ENCODE data around the gene APPL1.

The APPL1 gene, protein sequence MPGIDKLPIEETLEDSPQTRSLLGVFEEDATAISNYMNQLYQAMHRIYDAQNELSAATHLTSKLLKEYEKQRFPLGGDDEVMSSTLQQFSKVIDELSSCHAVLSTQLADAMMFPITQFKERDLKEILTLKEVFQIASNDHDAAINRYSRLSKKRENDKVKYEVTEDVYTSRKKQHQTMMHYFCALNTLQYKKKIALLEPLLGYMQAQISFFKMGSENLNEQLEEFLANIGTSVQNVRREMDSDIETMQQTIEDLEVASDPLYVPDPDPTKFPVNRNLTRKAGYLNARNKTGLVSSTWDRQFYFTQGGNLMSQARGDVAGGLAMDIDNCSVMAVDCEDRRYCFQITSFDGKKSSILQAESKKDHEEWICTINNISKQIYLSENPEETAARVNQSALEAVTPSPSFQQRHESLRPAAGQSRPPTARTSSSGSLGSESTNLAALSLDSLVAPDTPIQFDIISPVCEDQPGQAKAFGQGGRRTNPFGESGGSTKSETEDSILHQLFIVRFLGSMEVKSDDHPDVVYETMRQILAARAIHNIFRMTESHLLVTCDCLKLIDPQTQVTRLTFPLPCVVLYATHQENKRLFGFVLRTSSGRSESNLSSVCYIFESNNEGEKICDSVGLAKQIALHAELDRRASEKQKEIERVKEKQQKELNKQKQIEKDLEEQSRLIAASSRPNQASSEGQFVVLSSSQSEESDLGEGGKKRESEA

DNA sequence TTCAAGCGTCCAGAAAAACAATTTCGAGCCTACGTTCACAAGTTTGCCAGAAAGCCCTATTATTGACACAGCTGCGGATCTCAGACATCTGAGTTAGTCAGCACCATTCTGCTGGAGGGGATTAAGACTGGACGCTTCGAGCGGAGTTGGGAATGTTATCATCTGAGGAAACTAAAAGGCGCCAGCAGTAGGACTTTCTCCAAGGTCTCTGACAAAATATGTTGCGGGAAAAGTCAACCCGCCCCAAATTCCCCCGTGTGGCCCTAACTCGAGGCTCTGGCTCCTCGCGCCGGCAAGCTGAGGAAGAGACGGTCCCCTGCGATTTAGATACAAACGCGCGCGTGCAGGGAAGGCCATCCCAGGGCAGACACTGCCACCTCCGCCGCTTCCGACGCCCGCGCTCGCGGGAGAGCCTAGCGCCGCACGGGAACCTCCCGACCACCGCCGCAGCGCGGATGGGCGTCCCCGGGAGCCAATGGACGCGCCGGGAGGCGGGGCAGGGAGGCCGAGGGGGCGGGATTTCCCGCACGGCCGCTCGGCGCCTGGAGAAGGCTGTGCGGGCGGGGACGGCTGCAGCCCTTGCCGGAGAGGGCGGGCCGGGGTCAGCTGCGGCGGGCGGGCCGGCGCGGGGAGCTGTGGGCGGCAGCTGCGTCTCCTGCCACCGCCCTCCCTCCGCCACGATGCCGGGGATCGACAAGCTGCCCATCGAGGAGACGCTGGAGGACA, at the start of gene APPL1:
TSS of gene APPL1 (plus strand) at position 526 of the 726 bp plus-strand sequence. CDS start at position 681, 155 bp downstream.
- peak; percentile 92 for DNase-seq (ENCODE audit: low spot score)

DNA sequence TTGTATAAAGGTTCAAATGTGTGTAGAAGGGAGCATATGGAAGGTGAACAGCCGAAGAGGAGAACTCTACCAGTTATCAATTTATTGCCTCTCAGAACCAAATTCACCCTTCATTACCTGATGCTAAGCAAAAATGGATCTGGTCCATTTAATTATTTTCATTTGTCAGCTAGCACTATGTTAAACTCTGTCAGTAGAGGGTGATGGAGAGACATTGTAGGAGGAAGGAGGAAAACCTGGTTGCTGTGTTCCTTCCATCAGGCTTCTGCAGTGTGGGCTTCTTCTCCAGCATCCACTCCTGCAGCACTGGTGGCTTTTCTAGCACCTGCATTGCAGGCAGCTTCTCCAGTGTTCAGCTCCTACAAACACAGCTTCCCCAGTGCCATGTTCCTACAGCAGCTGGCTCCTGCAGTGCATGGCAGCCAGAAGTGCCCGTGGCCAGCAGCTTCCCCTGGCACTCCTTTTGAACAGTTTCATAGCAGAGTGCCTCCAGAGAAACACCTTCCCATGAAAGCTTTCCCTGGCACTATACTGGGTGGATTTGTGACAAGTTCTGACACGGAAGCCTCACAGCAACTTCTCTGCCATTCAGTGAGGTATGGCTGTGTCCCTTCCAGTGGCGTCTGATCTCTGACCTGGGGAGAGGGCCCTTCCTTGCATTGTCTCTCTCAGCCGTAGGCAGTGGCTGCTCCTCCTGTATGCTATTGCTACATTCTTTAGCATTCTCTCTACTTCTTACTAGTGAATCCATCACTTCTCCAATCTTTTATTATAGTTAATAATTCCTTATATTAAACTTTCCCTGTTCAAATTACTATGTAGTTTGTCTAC, 47.7 kb upstream of the APPL1 start:
- DNase-seq (ENCODE audit: low spot score) = peak; percentile 31

DNA sequence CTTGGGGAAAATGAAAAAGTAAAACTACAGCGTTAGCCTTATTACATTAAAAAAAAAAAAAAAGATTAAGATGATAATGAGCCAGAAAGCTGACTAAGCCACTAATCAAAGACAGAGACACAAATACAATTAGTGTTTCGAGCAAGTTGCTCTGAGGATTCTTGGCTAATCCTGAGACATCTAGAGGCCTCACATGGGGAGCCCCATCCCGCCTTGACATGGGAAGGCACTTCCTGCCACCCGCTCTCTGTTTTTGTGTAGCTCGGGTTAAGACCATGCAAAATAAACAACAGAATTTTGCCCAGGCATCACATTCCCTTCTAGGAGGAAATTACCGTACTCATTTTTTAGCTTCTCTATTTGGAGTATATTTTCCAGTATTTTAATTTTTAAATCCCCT, 43.0 kb upstream of the APPL1 start:
- no peak for DNase-seq (ENCODE audit: low spot score)

DNA sequence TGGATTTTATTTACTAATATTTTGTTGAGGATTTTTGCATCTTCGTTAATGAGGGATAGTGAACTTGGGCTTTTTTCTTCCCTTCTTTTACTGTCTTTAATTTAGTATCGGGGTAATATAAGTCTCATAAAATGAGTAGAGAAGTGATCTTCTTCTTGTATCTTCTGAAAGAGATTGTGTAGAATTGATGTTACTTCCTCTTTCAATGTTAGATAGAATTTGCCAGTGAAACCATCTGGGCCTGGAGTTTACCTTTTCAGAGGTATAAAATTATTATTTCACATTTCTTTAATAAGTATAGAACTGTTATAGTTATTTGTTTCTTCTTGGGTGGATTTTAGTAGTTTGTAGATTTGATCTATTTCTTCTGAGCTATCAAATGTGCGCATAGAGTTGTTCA, 35.5 kb upstream of the APPL1 start:
- DNase-seq (ENCODE audit: low spot score) = no peak

DNA sequence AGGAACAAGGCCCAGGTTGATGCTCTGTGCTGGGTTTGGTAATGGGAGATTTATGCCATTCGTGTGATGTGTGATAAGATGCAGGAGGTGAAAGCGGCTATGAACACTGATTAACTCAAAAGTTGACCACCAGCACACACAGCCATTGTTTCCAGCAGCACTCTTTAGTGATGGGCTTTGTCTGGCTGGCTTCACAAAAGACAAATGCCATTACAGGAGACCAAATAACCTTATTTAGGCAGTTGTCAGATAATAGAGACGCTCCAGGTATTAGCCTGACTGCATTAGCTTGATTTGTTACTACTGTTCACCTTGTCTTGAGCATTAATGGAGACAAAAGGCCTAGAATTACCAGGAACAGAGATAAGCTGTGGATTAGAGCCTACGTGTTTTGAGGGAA, 32.9 kb upstream of the APPL1 start:
- no peak for DNase-seq (ENCODE audit: low spot score)

DNA sequence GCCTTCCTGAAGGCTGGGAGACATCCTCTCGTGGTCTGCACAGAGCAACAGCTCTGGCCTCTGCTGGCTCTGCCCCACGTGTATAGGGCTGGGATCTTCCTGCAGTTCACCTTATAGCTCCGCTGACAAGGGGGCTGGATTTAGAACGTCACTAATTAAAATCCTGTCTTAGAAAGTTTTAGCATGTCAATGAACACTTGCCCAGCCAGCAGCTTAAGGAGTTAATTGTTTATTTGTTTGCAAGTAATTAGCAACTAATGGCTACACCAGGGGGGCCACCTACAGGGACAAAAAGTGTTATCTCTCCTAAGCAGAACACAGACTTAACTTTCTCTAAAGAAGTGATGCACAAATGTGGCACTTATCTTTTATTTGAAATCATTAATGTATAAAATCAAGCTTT, 27.6 kb upstream of the APPL1 start, which contains the start of gene HESX1:
TSS of gene HESX1 (minus strand) at position 84 of the 403 bp plus-strand sequence. CDS start at position 24, 60 bp downstream.
- no peak for DNase-seq (ENCODE audit: low spot score)

DNA sequence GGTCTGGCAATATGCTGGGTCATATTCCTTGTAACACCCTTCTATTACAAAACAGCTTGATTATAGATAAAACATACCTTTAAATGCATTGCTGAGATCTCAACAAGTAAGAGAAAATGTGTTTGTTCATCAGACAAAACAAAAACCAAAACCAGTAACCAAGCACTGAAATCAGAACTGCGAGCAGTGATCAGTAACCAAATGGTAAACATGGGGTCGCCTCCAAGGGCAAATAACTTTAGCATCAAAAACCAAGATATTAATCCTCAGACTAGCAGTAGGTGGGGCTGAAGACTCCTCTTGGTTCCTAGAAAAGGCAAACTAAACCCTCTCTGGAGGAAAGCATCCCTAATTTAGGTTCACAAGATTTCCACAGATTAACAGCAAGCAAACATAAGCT, 21.1 kb upstream of the APPL1 start:
- DNase-seq (ENCODE audit: low spot score) = no peak

DNA sequence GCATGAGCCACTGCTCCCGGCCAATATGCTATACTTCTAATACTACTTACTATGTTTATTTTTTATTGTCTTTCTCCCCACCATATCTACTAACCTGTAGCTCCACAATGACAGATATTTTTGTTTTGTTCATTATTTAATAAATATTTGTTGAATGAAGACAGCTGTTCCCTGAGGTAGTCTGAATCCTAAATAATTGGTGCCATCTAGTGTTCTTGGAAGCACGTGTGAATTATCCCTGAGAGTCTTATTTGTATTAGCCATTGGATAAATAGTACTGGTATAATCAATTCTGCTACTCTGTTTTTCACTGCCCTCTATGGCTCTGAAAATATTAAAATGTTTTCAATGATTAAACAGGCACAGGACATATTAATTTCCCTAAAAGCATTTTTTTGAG, 5.6 kb upstream of the APPL1 start:
- peak; percentile 55 for DNase-seq (ENCODE audit: low spot score)

DNA sequence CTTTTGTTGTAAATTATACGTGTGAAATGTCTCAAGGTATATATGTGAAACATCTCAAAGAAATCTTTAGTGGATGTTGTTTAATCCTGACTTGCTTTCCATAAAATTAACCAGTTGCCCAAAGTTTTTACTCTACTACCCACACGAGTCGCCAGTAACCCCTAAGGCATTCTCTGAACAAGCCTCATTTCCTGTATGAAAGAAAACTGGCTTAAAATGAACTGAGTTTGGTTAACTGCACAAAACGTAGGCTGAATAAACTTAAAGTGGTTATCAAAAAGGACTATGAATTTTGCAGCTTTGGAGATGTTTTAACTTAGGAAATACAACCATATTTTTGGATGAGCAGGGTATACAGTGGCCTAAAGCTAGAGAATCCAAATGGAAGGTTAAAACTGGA, 2.7 kb upstream of the APPL1 start:
- DNase-seq (ENCODE audit: low spot score) = no peak

DNA sequence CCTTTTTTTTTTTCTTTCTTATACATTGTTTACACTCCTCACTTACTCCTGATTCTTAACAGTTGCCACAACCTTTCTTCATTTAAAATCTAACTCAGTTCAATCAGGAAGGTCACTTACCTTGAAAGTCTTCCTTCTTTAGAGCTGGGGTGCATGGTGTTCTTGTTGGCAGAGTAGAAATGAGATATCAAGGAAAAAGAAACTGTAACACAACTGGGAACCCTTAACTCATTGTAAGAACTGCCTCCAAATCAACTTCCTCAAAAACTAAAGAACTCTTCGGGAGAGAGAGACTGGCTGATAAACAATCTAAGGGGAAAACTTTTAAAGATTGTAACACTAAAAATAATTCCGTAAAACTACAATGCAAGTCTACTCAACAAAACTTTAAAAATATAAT, 1.4 kb upstream of the APPL1 start:
- DNase-seq (ENCODE audit: low spot score) = peak; percentile 37

DNA sequence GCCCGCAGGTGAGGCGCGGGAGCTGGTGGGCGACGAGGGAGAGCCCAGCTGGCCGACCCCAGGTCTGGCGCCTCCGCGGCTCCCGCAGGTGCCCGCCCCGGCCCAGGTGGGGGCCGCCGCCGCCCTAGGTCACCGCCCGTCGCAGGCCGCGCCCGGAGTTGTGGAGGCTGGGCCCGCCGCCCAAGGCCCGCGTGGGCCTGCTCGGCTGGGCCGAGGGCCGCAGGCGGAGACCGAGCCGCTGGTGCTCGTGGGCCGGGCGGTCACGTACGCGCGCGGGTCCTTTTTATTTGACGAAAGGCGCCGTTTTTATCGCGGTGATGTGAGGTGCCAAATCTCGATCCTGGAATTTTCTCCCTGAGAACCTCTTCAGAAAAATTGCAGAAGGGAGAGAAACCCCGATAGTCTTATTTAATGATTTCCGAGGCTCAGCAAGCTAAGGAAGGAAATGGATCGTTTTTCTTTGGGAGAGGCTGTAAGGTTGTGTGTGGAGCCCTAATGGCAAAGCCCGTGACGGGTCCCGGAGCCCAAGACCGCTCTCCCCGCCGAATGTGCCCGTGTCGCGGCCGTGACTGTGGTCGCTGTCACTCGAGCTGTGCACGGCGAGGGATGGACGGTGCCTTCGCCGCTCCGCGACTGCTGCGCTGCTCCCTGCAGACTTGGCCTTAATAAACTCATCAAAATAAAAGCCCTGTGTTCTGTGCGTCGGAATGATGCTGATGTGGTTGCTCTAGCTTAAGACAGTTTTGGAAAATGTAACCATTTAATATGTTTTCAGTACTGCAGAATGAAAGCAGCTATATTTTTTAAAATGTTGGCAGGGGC, 612 bp downstream of the APPL1 start:
- peak; percentile 68 for DNase-seq (ENCODE audit: low spot score)

DNA sequence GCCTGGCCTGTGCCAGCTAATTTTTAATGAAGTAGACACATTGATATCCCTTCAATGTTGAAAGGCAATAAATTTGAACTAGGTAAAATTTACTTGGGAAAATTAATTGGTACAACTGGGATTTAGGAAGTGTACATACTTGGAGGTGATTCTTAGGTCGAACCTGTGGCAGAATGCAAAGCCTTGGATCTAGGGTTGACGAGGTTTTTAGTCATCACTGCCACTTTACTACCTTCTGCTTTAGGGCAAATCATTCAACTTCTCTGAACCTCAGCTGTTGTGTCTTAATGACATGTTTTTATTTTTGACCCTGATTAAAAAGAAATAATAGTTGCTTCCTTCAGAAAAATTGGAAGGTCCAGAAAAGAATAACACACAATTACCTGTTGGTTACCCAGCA, 2.5 kb downstream of the APPL1 start:
- DNase-seq (ENCODE audit: low spot score) = no peak

DNA sequence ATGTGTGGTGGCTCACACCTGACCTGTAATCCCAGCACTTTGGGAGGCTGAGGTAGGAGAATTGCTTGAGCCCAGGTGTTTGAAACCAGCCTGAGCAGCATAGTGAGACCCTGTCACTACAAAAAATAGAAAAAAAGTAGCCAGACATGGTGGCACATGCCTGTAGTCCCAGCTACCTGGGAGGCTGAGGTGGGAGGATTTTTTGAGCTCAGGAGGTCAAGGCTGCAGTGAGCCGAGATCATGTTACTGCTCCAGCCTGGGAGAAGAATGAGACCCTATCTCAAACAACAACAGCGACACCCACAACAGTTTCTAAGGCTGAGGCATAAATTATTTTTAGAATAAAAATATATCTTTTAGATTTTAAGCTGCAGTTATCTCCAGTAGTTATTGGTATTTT, 6.3 kb downstream of the APPL1 start:
- no peak for DNase-seq (ENCODE audit: low spot score)

DNA sequence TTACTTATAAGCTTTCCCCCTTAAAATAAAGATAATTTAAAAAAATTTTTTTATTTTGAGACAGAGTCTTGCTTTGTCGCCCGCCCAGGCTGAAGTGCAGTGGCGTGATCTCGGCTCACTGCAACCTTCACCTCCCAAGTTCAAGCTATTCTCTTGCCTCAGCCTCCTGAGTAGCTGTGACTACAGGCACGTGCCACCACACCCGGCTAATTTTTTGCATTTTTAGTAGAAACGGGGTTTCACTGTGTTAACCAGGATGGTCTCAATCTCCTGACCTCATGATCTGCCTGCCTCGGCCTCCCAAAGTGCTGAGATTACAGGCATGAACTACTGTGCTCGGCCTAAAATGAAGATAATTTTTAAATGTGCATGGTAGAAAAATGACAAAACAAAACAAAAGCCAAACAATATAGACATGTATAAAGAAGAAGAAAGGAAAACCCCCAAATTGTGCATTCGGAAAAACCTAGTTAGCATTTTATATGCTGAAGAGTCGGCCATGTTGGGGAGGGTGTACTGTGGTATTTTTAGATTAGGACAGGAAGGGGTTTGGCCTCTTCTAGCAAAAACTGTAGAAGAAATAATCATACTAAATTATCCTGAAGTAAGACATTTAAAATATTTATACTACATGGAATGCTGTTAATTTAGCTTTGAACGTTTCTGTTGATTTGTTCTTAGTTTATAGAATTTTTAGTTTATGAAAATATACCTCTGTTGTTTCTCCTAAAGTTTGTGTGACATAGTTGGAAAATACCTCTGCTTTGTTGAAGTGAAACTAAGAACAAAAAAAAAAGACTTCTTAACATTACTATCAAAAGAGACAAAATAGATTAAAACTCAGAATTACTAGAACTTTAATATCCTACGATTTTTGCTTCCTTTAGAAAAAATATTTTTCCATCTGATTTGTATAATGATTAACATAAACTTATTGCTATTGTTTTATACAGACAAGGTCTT, 7.4 kb downstream of the APPL1 start:
- DNase-seq (ENCODE audit: low spot score) = no peak

DNA sequence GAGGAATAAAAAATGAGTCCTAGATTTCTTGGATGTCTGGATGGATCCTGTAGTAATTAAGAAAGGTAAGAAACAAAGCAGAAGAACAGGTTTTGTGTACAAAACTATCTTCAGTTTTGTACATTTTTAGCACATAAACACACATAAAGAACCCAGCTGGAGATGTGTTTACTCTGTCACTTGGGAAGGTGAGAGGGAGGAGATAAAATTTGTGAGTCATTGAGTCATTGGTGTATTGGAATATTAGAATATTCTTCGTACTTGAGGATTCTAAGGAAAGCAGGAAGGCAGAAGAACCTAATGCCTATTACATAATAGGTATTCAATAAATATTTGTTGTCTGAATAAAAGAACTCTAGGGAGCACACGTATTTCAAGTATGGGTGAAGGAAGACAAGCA, 17.4 kb downstream of the APPL1 start:
- no peak for DNase-seq (ENCODE audit: low spot score)

DNA sequence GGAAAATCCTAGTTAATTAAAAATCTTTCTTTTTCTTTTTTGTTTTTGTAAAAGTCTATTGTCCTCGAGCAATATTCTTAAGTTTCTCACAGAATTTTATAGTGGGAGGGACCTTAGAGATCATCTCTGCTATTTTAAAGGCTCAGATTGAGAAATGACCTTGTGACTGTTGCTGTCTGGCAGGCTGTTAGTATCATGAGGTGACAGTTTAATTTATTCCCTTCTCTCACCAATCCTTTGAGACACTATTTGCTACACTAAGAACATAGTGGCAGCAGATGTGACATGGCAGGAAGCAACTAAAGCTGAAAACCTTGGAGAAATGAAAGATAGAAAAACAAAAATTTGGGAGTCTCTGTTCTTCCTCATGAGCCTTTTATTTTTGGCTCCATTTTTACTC, 24.9 kb downstream of the APPL1 start:
- peak; percentile 20 for DNase-seq (ENCODE audit: low spot score)

DNA sequence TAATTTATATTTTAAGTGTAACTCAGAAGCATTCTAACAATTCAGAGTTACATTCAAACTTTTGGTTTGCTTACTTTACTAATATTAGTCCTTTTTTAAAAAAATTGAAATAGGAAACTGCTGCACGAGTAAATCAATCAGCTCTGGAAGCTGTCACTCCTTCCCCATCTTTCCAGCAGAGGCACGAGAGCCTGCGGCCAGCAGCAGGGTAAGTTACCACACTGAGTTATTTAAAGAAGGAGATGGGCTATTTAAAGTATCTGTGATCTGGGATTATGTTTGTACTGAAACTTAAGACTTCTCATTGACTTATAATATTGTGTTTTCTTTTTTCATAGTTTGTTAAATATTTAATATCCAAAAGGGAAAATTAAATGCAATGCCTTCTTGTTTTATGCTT, 29.3 kb downstream of the APPL1 start:
- DNase-seq (ENCODE audit: low spot score) = no peak

DNA sequence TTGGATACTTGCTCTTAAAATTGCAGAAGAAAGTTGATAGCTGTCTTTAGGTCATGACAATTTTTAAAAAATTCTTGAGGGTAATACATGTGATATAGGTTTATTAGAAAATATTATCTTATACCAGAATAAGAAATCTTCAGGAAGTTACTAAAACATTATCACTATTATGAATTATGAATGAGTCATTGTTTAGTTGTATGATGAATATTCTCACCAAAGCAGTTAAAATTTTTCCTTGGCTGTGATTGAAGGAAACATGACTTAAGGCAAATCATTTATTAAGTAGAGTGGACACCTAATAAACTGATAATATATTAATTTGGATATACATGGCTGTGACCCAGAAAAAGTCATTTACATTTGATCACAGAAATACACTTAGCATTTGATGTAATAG, 30.1 kb downstream of the APPL1 start:
- DNase-seq (ENCODE audit: low spot score) = no peak

DNA sequence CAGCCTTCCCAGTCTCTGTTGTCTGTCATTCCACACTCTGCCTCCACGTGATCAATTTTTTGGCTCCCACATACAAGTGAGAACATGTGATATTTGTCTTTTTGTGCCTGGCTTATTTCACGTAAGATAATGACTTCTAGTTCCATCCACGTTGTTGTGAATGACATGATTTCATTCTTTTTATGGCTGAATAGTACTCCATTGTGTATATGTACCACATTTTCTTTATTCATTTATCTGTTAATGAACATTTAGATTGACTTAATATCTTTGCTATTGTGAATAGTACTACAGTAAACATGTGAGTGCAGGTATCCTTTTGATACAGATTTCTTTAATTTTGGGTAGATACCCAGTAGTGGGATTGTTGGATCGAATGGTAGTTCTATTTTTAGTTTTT, 33.6 kb downstream of the APPL1 start:
- no peak for DNase-seq (ENCODE audit: low spot score)

DNA sequence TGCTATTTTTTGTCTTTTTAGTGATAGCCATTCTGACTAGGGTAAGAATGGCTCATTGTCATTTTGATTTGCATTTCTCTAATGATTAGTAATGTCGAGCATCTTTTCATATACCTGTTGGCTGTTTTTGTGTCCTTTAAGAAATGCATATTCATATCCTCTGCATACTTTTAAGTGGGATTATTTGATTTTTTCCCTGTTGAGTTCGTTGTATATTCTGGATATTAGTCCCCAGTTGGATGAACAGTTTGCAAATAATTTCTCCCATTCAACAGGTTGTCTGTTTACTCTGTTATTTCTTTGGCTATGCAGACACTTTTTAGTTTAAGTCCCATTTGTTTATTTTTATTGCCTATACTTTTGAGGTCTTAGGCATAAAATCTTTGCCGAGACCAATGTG, 34.4 kb downstream of the APPL1 start:
- DNase-seq (ENCODE audit: low spot score) = no peak
